ENCODE results near the gene DCC.

Gene DCC

DNA sequence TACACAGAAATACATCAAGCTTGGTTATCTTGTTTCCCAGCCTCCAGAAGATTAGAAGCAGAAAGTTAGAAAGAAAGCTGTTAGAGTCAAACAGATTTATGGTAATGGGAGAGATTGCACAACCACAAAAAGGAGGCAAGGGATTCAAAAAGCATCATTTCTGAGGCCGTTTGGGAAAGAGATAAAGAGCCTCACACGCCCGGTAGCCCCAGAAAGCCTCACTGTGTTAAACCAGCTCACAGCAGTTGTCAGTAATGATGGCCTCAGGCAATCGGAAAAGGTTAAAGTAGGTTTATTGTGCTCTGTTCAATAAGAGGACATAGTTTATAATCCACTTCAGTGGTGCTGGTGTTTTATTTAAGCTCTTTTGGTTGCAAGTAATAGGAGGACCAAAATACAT is 111.3 kb downstream of the DCC start:
- no peak overlapping the region for H3K4me3 ChIP-seq (ENCODE audit: low read depth, low read length)
- DNase-seq (ENCODE audit: low read depth): no peak
- TF ChIP-seq, protein P1, sequence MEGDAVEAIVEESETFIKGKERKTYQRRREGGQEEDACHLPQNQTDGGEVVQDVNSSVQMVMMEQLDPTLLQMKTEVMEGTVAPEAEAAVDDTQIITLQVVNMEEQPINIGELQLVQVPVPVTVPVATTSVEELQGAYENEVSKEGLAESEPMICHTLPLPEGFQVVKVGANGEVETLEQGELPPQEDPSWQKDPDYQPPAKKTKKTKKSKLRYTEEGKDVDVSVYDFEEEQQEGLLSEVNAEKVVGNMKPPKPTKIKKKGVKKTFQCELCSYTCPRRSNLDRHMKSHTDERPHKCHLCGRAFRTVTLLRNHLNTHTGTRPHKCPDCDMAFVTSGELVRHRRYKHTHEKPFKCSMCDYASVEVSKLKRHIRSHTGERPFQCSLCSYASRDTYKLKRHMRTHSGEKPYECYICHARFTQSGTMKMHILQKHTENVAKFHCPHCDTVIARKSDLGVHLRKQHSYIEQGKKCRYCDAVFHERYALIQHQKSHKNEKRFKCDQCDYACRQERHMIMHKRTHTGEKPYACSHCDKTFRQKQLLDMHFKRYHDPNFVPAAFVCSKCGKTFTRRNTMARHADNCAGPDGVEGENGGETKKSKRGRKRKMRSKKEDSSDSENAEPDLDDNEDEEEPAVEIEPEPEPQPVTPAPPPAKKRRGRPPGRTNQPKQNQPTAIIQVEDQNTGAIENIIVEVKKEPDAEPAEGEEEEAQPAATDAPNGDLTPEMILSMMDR (conservative IDR thresholded peaks at IDR 0.05; ENCODE audit: low read depth, low read length): no peak

DNA sequence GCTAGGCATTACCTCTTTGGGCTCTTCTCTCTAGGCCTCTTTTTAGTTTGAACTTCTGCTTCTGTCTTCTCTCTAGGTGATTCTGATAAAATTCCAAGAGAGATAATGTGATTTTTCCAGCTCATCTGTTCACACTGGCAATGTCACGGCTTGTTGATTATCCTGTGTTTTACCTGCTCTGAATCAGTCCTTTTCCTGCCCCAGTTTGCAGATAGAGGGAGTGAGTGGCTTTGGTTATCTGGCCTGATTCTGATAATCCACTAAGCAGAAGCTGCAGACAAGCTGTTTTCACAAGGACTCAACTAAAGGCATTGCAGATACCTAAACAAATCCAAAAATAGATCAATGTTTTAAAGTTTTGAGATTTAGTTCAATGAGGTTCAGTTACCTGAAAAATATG is 111.9 kb downstream of the DCC start:
- TF ChIP-seq, protein P1 (conservative IDR thresholded peaks at IDR 0.05; ENCODE audit: low read depth, low read length): no peak
- no peak for DNase-seq (ENCODE audit: low read depth)
- H3K4me3 ChIP-seq (ENCODE audit: low read depth, low read length): no peak overlapping the region

DNA sequence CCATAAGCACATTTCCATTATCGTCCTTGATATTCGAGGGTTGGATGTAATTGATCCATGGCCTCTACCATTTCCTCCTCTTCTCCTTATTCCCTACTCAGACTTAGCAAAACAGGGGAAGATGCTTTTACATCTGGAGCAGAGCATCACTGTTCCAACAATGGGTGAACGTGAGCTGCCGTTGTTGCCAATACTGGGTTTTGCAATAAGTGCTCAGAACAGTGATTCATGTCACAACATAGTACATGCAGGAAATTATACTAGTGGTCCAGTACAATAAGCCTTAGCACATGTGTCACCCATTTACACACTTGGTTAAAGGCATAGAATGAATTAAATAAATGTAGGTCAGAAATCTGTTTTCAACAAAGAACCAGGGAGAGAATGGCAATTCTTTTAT is 112.4 kb downstream of the DCC start:
- TF ChIP-seq, protein P1 (conservative IDR thresholded peaks at IDR 0.05; ENCODE audit: low read depth, low read length): no peak
- no peak overlapping the region for H3K4me3 ChIP-seq (ENCODE audit: low read depth, low read length)
- DNase-seq (ENCODE audit: low read depth): no peak

DNA sequence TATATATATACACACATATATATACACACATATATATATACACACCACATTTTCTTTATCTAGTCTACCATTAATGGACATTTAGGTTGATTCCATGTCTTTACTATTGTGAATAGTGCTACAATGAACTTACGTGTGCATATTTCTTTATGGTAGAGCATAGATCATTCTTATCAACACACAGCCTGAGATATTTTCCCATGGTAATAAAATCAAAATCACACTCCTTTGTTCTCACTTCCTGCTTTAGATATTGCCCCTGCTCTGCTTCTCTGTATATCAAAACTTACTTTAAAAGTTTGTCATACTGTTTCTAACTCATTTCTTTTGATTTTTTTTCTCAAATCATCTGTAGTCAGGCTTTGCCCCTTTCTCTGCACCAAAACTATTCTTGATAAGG is 119.9 kb downstream of the DCC start:
- TF ChIP-seq, protein P1 (conservative IDR thresholded peaks at IDR 0.05; ENCODE audit: low read depth, low read length): no peak
- DNase-seq (ENCODE audit: low read depth): no peak
- H3K4me3 ChIP-seq (ENCODE audit: low read depth, low read length): no peak overlapping the region

DNA sequence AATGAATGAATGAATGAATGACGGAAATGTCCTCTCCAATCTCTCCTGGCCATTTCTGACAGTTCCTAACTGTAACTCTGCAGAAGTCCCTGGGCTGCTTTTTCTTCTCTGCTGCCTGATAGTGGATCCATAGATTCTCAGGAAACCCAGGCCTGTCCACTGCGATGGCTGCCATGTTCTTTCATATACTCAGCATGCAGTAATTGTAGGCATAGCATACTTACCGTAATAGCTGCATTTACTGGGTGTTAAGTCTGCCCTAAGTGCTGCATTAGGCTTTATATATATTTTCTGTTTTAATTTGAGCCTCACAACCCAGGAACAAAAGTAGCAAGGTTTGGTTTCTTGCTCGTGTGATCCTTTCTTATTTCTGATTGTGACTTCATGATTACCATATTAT is 122.9 kb downstream of the DCC start:
- TF ChIP-seq, protein P1 (conservative IDR thresholded peaks at IDR 0.05; ENCODE audit: low read depth, low read length): no peak
- DNase-seq (ENCODE audit: low read depth): no peak
- H3K4me3 ChIP-seq (ENCODE audit: low read depth, low read length): no peak overlapping the region

DNA sequence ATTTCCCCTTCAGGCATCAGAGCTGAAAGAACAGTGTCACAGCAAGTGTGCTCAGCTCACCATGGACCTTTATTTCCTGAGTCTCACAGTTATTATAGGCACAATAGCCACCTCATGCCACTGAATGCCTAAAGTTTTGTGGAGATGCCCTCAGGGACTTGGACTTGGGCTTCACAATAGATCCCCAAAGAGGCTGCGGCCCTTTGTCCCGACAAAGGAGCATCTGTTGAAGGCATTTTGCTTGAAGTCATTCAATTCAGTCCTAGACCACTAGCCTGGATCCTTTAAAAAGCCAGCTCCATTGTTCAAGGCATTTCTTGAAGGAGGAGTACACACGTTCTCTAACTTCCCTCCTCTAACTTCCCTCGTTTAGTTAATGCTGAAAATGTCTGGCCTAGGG is 125.4 kb downstream of the DCC start:
- no peak for DNase-seq (ENCODE audit: low read depth)
- TF ChIP-seq, protein P1 (conservative IDR thresholded peaks at IDR 0.05; ENCODE audit: low read depth, low read length): no peak
- H3K4me3 ChIP-seq (ENCODE audit: low read depth, low read length): no peak overlapping the region

DNA sequence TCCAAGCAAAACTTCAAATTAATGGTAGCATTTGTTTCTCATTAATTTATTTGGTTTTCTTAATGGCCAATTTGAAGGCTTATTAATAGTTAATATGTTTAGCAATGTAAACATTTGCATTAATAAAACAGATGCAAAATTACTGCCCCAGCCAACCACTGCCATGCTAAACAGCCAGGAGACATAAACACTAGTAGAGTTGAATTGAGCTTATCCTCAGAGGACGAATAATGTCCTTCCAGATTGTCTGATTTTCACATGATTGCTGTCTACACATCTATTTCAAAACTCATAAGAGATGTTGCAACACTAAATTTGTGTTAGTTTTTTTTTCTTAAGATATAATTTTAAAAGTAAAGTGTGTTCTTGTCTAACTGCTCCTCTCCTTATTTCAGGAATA is 128.5 kb downstream of the DCC start:
- H3K4me3 ChIP-seq (ENCODE audit: low read depth, low read length): no peak overlapping the region
- no peak for DNase-seq (ENCODE audit: low read depth)
- TF ChIP-seq, protein P1 (conservative IDR thresholded peaks at IDR 0.05; ENCODE audit: low read depth, low read length): no peak

All from choroid plexus epithelial cell (primary cell).